Measurements from ENCODE around the gene CTAGE9.
"Not testable (repeated sequence)": the region's sequence is repeated elsewhere in the genome, so short reads cannot be mapped to it uniquely, and the experiment has no call there.

DNA sequence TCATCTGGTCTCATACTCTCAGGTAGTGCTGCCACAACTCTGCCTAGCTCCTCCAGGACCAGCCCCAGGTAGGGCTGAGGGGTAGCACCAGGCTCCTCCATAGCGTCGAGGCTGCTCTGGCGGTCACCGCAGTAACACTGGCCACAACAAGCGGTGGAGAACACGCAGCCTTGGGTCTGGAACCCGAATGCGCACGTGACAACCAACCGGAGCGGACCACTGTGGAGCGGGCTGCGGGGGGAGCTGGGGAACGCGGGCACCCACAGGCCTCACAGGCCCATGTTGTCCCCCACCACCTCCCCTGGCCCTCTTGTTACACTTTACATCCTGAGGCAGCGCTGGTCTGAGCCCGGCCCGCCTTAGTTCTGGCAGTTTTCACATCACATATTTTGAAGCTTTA is at the start of gene CTAGE9:
- not testable (repeated sequence) for TF ChIP-seq POLR2A (IDR thresholded peaks at IDR 0.05; ENCODE audit: low read length); GATA1 (IDR thresholded peaks at IDR 0.05; ENCODE audit: low read depth, low read length)

All from erythroblast (primary cell).